Mesenchymal stem cell (in vitro differentiated cells and primary cell): ENCODE measurements around the gene RAD51B.

Experiments used
- DNase-seq: peaks from one replicate; pipeline ENCODE4 v3.0.0-alpha.2; 2013
- H2AFZ ChIP-seq: one replicate; pipeline ENCODE4 v1.6.1; 2013; ENCODE audit warnings: low read depth, mild to moderate bottlenecking, control low read depth, inconsistent platforms, low read length, moderate library complexity
- H2AK5ac ChIP-seq: 2 replicates; pipeline ENCODE4 v1.6.1; 2013; ENCODE audit warnings: low read length, moderate library complexity, mild to moderate bottlenecking, inconsistent platforms; ENCODE audit not compliant: severe bottlenecking
- H2BK120ac ChIP-seq: one replicate; pipeline ENCODE4 v1.6.1; 2013; ENCODE audit warnings: low read depth, mild to moderate bottlenecking, inconsistent platforms, low read length, moderate library complexity
- H2BK12ac ChIP-seq, 2 experiments: one replicate each; pipeline ENCODE4 v1.6.1; 2013; ENCODE audit warnings: inconsistent platforms in 2 of 2, low read length in 2 of 2, mild to moderate bottlenecking in 2 of 2, moderate library complexity in 2 of 2, control low read depth in 1 of 2
- H2BK15ac ChIP-seq: one replicate; pipeline ENCODE4 v1.6.1; 2013; ENCODE audit warnings: mild to moderate bottlenecking, low read depth, inconsistent platforms; ENCODE audit not compliant: poor library complexity, severe bottlenecking
- H2BK5ac ChIP-seq: 2 replicates; pipeline ENCODE4 v1.6.1; 2013; ENCODE audit warnings: low read depth, mild to moderate bottlenecking, low read length, control low read depth, inconsistent platforms; ENCODE audit not compliant: poor library complexity, severe bottlenecking
- H3K14ac ChIP-seq, 2 experiments: one replicate each; pipeline ENCODE4 v1.6.1; 2013; ENCODE audit warnings: inconsistent platforms in 2 of 2, low read length in 2 of 2, control low read depth in 1 of 2, mild to moderate bottlenecking in 1 of 2, moderate library complexity in 1 of 2
- H3K18ac ChIP-seq, 2 experiments: one replicate each; pipeline ENCODE4 v1.6.1; 2013; ENCODE audit warnings: inconsistent platforms in 2 of 2, low read length in 2 of 2, control low read depth in 1 of 2, low read depth in 1 of 2, mild to moderate bottlenecking in 1 of 2
- H3K23ac ChIP-seq, 2 experiments: one replicate each; pipeline ENCODE4 v1.6.1; 2013; ENCODE audit warnings: inconsistent platforms in 2 of 2, low read length in 2 of 2, mild to moderate bottlenecking in 2 of 2, moderate library complexity in 2 of 2, control low read depth in 1 of 2
- H3K27ac ChIP-seq: 2 replicates; pipeline ENCODE4 v1.5.1; 2013; ENCODE audit warnings: mild to moderate bottlenecking, moderate library complexity, low read length, control low read depth, inconsistent platforms; ENCODE audit not compliant: poor library complexity, severe bottlenecking
- H3K27me3 ChIP-seq, 2 experiments: 2 replicates each; pipeline versions ENCODE4 v1.6.1 to v1.7.0; 2013; ENCODE audit warnings: low read length in 2 of 2, mild to moderate bottlenecking in 2 of 2, moderate library complexity in 2 of 2, control low read depth in 1 of 2, inconsistent platforms in 1 of 2; ENCODE audit not compliant: control insufficient read depth in 1 of 2, insufficient read depth in 1 of 2
- H3K36me3 ChIP-seq, 2 experiments: 2 replicates each; pipeline versions ENCODE4 v1.6.1 to v1.7.0; 2013; ENCODE audit warnings: low read length in 2 of 2, control low read depth in 1 of 2, inconsistent platforms in 1 of 2, low read depth in 1 of 2, mild to moderate bottlenecking in 1 of 2; ENCODE audit not compliant: insufficient read depth in 2 of 2, control insufficient read depth in 1 of 2
- H3K4ac ChIP-seq, 2 experiments: one replicate each; pipeline ENCODE4 v1.6.1; 2013; ENCODE audit warnings: inconsistent platforms in 2 of 2, low read length in 2 of 2, mild to moderate bottlenecking in 2 of 2, moderate library complexity in 2 of 2, control low read depth in 1 of 2, low read depth in 1 of 2
- H3K4me1 ChIP-seq: 2 replicates; pipeline ENCODE4 v1.6.1; 2013; ENCODE audit warnings: low read depth, low read length, control low read depth; ENCODE audit not compliant: control insufficient read depth, insufficient read depth
- H3K4me2 ChIP-seq: 2 replicates; pipeline ENCODE4 v1.6.1; 2013; ENCODE audit warnings: low read length, mild to moderate bottlenecking, inconsistent platforms; ENCODE audit not compliant: poor library complexity, severe bottlenecking
- H3K4me3 ChIP-seq, 2 experiments: 2 replicates each; pipeline versions ENCODE4 v1.5.1 to v1.7.0; 2013; ENCODE audit warnings: low read length in 2 of 2, mild to moderate bottlenecking in 2 of 2, control low read depth in 1 of 2, low read depth in 1 of 2; ENCODE audit not compliant: insufficient read depth in 1 of 2
- H3K79me1 ChIP-seq: replicated peaks from 2 replicates; pipeline ENCODE4 v1.6.1; 2013; ENCODE audit warnings: mild to moderate bottlenecking, control low read depth, low read length, inconsistent platforms; ENCODE audit not compliant: poor library complexity, severe bottlenecking
- H3K9ac ChIP-seq: 2 replicates; pipeline ENCODE4 v1.7.0; 2013; ENCODE audit warnings: mild to moderate bottlenecking, low read length, moderate library complexity
- H3K9me3 ChIP-seq: 2 replicates; pipeline ENCODE4 v1.7.0; 2013; ENCODE audit warnings: mild to moderate bottlenecking, low read length; ENCODE audit not compliant: control insufficient read depth
- H4K8ac ChIP-seq: one replicate; pipeline ENCODE4 v1.6.1; 2013; ENCODE audit warnings: inconsistent platforms, mild to moderate bottlenecking, low read length, moderate library complexity
- H4K91ac ChIP-seq: one replicate; pipeline ENCODE4 v1.6.1; 2013; ENCODE audit warnings: mild to moderate bottlenecking, low read length, inconsistent platforms
- WGBS: methylation state at CpG from one replicate; pipeline ENCODE4 v1.1.7; 2013; ENCODE audit warnings: mixed read lengths; 5-methylcytosine and 5-hydroxymethylcytosine counted together

The RAD51B gene

DNA sequence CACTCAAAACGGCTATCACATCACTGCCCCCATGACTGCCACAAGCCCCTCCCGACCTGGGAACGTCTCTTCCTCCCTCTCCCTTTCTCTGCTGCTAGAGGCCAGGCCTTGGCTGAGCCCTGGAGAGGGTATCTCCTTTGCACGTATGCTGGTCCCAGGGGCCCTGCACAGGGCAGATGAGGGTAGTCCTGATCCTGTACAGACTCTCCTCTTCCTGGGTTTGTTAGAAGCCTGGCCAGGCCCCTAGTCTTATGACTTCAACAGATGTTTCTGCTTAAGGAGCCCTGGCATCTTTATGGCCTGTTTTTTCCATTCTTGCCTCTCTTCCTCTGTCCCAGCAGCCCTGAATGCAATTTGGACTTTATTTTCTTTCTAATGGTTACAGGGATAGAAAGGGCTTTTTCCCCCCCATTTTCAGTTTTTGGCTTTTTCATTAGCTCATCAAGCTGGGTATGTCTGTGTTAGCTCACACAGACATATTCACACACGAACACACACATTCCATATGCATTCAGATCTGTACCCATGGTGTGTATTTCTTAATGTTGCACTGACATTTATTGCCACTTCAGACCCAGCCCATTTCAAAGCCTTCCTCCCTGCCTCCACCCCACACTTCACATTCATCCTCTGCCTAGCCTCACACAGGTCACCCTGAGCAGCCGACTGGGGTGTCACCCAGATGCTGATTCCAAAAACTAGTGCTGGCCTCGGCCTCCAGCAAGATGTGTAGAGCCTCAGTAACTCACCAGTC is 770.0 kb downstream of the RAD51B start:
- H3K4me2 ChIP-seq: no peak overlapping the region
- no peak overlapping the region for H2AFZ ChIP-seq
- peak; percentile 97 for DNase-seq
- H3K27me3 ChIP-seq: no peaks in the 10 kb centered on the region
- peak overlapping the region; percentile 83 to 100 for H3K4ac ChIP-seq
- no peak overlapping the region for H3K23ac ChIP-seq
- H2BK12ac ChIP-seq: peak overlapping the region; percentile 93 to 98
- H3K18ac ChIP-seq: peak overlapping the region; percentile 97 to 99
- no peak overlapping the region for H3K27ac ChIP-seq
- WGBS: 8% methylated on average over 7 of the region's 7 CpGs
- no peak overlapping the region for H2BK5ac ChIP-seq
- H3K9me3 ChIP-seq: no peaks in the 10 kb centered on the region
- peak overlapping the region in 1 of 2 experiments; percentile 95 for H3K14ac ChIP-seq
- no peaks in the 10 kb centered on the region for H3K79me1 ChIP-seq
- H3K4me3 ChIP-seq: no peak overlapping the region
- no peak overlapping the region for H2BK15ac ChIP-seq
- peak overlapping the region; percentile 99 for H4K91ac ChIP-seq
- no peaks in the 10 kb centered on the region for H3K36me3 ChIP-seq
- peak overlapping the region; percentile 7 for H2AK5ac ChIP-seq
- H4K8ac ChIP-seq: peak overlapping the region; percentile 96
- H2BK120ac ChIP-seq: peak overlapping the region; percentile 96
- H3K9ac ChIP-seq: peak overlapping the region; percentile 82
- peaks cover 15% of the 10 kb centered on the region for H3K4me1 ChIP-seq

DNA sequence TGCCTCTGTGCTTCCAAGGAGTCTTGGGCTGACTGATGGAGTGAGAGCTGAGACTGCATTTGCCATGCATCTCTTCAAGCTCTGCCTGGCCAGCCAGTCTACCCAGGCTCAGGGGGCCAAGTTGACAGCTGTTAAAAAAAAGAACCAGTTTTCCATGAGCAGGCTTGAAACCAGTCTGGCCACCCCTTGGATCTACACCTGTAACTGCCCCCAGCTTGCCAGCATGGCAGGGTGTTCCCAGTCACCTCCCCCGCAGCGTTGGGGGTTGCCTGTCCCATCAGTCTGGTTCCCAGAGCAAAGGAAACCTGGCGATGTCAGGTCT is 770.6 kb downstream of the RAD51B start:
- Histone ChIP-seq H2BK15ac (no peak overlapping the region), H3K36me3 (no peaks in the 10 kb centered on the region), H3K9me3 (no peaks in the 10 kb centered on the region), H2AK5ac (peak overlapping the region; percentile 7), H2BK12ac (peak overlapping the region; percentile 60 to 98), H2BK120ac (peak overlapping the region; percentile 96), H3K4ac (peak overlapping the region; percentile 83 to 100), H3K27ac (no peak overlapping the region), H4K8ac (peak overlapping the region; percentile 96), H3K9ac (peak overlapping the region; percentile 82), H3K23ac (peak overlapping the region in 1 of 2 experiments; percentile 92), H3K4me1 (peaks cover 18% of the 10 kb centered on the region), H3K27me3 (no peaks in the 10 kb centered on the region), H3K79me1 (no peaks in the 10 kb centered on the region), H2BK5ac (no peak overlapping the region), H3K4me3 (no peak overlapping the region), H3K4me2 (no peak overlapping the region), H3K18ac (peak overlapping the region; percentile 97 to 99), H3K14ac (peak overlapping the region in 1 of 2 experiments; percentile 95), H2AFZ (no peak overlapping the region), H4K91ac (peak overlapping the region; percentile 99)
- WGBS: 93% methylated on average over 3 of the region's 3 CpGs
- no peak for DNase-seq

DNA sequence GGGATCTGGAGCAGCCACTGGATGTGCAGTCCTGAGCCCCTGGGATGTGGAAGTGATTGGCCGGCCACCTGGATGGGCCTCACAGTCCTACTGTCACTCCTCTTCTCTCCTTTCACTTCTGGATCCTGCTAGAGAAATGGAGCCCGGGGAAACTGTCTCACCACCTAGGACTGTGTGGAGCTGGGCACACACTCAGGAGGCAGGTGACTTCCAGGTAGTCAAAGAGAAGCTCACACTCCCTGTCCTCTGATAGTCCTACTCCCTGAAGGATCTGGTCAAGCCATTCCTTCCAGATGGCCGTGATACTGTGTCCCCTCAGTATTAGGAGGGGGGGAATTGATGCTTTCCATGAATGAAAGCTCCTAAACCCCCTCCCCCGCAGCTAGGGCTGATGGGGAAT is 772.2 kb downstream of the RAD51B start:
- Histone ChIP-seq H3K27me3 (no peaks in the 10 kb centered on the region), H3K9me3 (no peaks in the 10 kb centered on the region), H3K4me2 (no peak overlapping the region), H4K91ac (peak overlapping the region; percentile 55), H3K4ac (peak overlapping the region; percentile 73 to 75), H3K23ac (no peak overlapping the region), H3K4me1 (peaks cover 17% of the 10 kb centered on the region), H2BK12ac (peak overlapping the region; percentile 98), H3K4me3 (no peak overlapping the region), H3K36me3 (no peaks in the 10 kb centered on the region), H4K8ac (peak overlapping the region; percentile 74), H2AK5ac (peak overlapping the region; percentile 38), H2AFZ (no peak overlapping the region), H2BK120ac (peak overlapping the region; percentile 85), H2BK5ac (no peak overlapping the region), H3K27ac (no peak overlapping the region), H2BK15ac (peak overlapping the region; percentile 98), H3K18ac (peak overlapping the region; percentile 81 to 95), H3K79me1 (no peaks in the 10 kb centered on the region), H3K14ac (peak overlapping the region in 1 of 2 experiments; percentile 44), H3K9ac (no peak overlapping the region)
- DNase-seq: no peak
- WGBS: 99% methylated on average over 4 of the region's 4 CpGs

DNA sequence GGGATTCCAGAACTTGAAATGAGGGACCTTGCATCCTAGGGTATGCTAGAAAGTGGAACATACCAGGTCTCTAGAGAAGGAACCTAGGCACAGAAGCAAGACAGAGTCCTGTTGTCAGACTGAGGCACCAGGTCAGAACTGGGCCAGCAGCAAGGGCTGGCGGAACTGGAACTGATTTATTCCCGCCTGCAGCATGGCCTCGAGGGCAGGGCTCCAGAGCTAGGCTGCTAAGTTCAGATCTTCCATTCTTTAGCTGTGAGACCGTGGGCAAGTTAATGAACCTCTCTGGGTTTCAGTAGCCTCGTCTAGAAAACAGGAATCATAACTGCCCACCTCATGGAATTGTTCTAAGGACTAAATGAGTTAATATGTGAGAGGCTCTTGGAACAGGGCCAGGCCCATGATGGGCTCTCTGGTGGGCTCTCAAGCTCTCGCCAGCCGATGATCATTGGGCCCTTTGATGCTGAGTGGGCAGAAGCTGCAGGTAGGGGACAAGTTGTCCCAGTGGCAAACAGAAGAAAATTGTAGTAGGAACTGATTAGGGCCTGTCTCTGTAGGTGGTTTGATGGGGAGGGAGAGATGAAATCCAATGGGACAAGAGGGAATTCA is 773.5 kb downstream of the RAD51B start:
- Histone ChIP-seq H4K91ac (peak overlapping the region; percentile 45), H3K79me1 (no peaks in the 10 kb centered on the region), H2BK120ac (peak overlapping the region; percentile 65), H3K27me3 (no peaks in the 10 kb centered on the region), H3K4me2 (no peak overlapping the region), H3K4ac (peak overlapping the region; percentile 40 to 86), H2AFZ (no peak overlapping the region), H3K36me3 (no peaks in the 10 kb centered on the region), H2AK5ac (no peak overlapping the region), H3K23ac (no peak overlapping the region), H3K4me1 (peaks cover 13% of the 10 kb centered on the region), H2BK5ac (no peak overlapping the region), H3K9ac (no peak overlapping the region), H3K14ac (no peak overlapping the region), H3K27ac (no peak overlapping the region), H2BK15ac (no peak overlapping the region), H3K4me3 (no peak overlapping the region), H3K9me3 (no peaks in the 10 kb centered on the region), H3K18ac (peak overlapping the region; percentile 79 to 88), H2BK12ac (peak overlapping the region; percentile 77 to 86), H4K8ac (no peak overlapping the region)
- no peak for DNase-seq
- WGBS: 92% methylated on average over 7 of the region's 7 CpGs
